Sigmoid colon (tissue), 7 donors: Measurements from ENCODE around the gene VDR. TPM values are rescaled to one million over a fixed set of nuclear protein-coding genes. Genes with fewer than 3 reads are reported as not detected.

Experiments used
- DNase-seq: peaks from one replicate; pipeline ENCODE4 v3.0.0-alpha.2; 2019
- H3K27ac ChIP-seq, 4 donors: fragments of 200-600 bp; sonication (generic); one replicate each; pipeline ENCODE4 v1.5.1; 2016 to 2019; ENCODE audit warnings: mild to moderate bottlenecking in 1 of 4
- H3K27me3 ChIP-seq, 3 donors: fragments of 200-600 bp; sonication (generic); one replicate each; pipeline ENCODE4 v1.5.1; 2019; ENCODE audit warnings: mild to moderate bottlenecking in 1 of 3
- H3K36me3 ChIP-seq, 4 donors: fragments of 200-600 bp; sonication (generic); one replicate each; pipeline ENCODE4 v1.5.1; 2016 to 2019
- H3K4me1 ChIP-seq, 4 donors: fragments of 200-600 bp; sonication (generic); one replicate each; pipeline ENCODE4 v1.5.1; 2017 to 2019
- H3K4me3 ChIP-seq, 4 donors: fragments of 200-600 bp; sonication (generic); one replicate each; pipeline ENCODE4 v1.5.1; 2017 to 2019; ENCODE audit warnings: mild to moderate bottlenecking in 2 of 4, moderate library complexity in 1 of 4
- H3K9me3 ChIP-seq, 4 donors: fragments of 200-600 bp in 3 of 4; sonication (generic) in 3 of 4; one replicate each; pipeline versions ENCODE4 v1.5.1 to v1.6.1; 2013 to 2019
- CTCF ChIP-seq, 4 experiments: fragments of 450-650 bp in 3 of 4; fragments of 200-600 bp in 1 of 4; IDR thresholded peaks; one replicate each; pipeline ENCODE4 v1.5.1; 2016 to 2019; ENCODE audit warnings: antibody characterized with exemption in 4 of 4, mild to moderate bottlenecking in 3 of 4, moderate library complexity in 2 of 4
- EP300 ChIP-seq, 4 donors: sonication (generic); formaldehyde crosslinking; IDR thresholded peaks; one replicate each; pipeline ENCODE4 v1.6.1; 2017; ENCODE audit warnings: antibody characterized with exemption in 4 of 4
- POLR2A ChIP-seq, 2 donors: fragments of 450-650 bp; IDR thresholded peaks; one replicate each; pipeline ENCODE4 v1.6.1; 2016; ENCODE audit warnings: antibody characterized with exemption in 2 of 2, mild to moderate bottlenecking in 2 of 2, moderate library complexity in 2 of 2
- POLR2AphosphoS5 ChIP-seq, 4 donors: sonication (generic); formaldehyde crosslinking; IDR thresholded peaks; one replicate each; pipeline ENCODE4 v1.6.1; 2017; ENCODE audit warnings: antibody characterized with exemption in 4 of 4
- WGBS, 2 donors: extraction: QIAGEN DNeasy Blood & Tissue Kit; methylation state at CpG; one replicate each; pipeline ENCODE4 v1.1.7; 2013; 5-methylcytosine and 5-hydroxymethylcytosine counted together
- intact Hi-C: fragments of 100-400 bp; cut with DNase I; formaldehyde crosslinking; loops from one replicate; pipeline ENCODE4 v1.15.1; 2023
- polyA plus RNA-seq, 3 donors: library from polyadenylated mRNA; stranded (reverse); fragments of 200-250 nt; gene quantifications; one replicate each; pipeline ENCODE4 v1.2.3, GENCODE V29; 2013
- total RNA-seq, 4 donors: library from RNA; depleted of rRNA; stranded (reverse); fragments of >200 nt; gene quantifications; one replicate each; pipeline ENCODE4 v1.1.0, GENCODE V29; 2016
- donor health status: healthy with polysubstance abuse.
- donor health status: Bipolar disorder and iron deficiency.
- donor health status: healthy.

VDR gene
- total and polyA plus RNA-seq, 7 donors: 0.71 to 69.1 (median 2.5) TPM

GRCh38 chr12:47793015-47793681, 111.6 kb downstream of the VDR start:
- H3K36me3 ChIP-seq: peaks cover 60 to 100% (median 93%) of the 10 kb centered on the region in 4 donors
- H3K27ac ChIP-seq: peak overlapping the region in 1 of 4 donors; percentile 19
- no peak for DNase-seq
- 93 to 94% methylated on average over 15 of the region's 15 CpGs for WGBS, 2 donors
- H3K9me3 ChIP-seq: no peaks in the 10 kb centered on the region
- intact Hi-C loops: no loop called here
- no peaks in the 10 kb centered on the region for H3K27me3 ChIP-seq
- TF ChIP-seq CTCF (IDR thresholded peaks at IDR 0.05) (no peak), EP300 (IDR thresholded peaks at IDR 0.05) (no peak)
- peaks cover 0 to 7% (median 3%) of the 10 kb centered on the region in 4 donors for H3K4me1 ChIP-seq
- H3K4me3 ChIP-seq: no peak overlapping the region

- Histone ChIP-seq H3K4me1 (peaks cover 0 to 3% (median 0%) of the 10 kb centered on the region in 4 donors), H3K36me3 (peaks cover 73 to 100% (median 94%) of the 10 kb centered on the region in 4 donors), H3K27ac (peak overlapping the region in 1 of 4 donors; percentile 0), H3K4me3 (no peak overlapping the region), H3K27me3 (no peaks in the 10 kb centered on the region), H3K9me3 (no peaks in the 10 kb centered on the region)
- intact Hi-C loops: no loop called here
- 92 to 96% methylated on average over 16 of the region's 16 CpGs for WGBS, 2 donors
- DNase-seq: no peak
- no peak for TF ChIP-seq EP300 (IDR thresholded peaks at IDR 0.05)
- no peak for TF ChIP-seq POLR2AphosphoS5 (IDR thresholded peaks at IDR 0.05)
- no peak for TF ChIP-seq CTCF (IDR thresholded peaks at IDR 0.05)
- TF ChIP-seq POLR2A (IDR thresholded peaks at IDR 0.05): no peak
Observed at GRCh38 chr12:47791874-47792273, 112.9 kb downstream of the VDR start.

Other genes starting within 250 kb of the VDR start
- 10 to 100 TPM; 21.0 to 29.3 (median 25.6) TPM for gene RPAP3, start 199.0 kb downstream of the VDR start, total RNA-seq
- 10 to 100 TPM in 2 of 3 donors, 1 to 10 TPM in 1; 6.7 to 14.5 (median 10.2) TPM for gene RPAP3, start 199.0 kb downstream of the VDR start, polyA plus RNA-seq
- 1 to 10 TPM in 1 of 4 donors, under 1 TPM in 2, not detected in 1; 0.36 to 1.6 (median 0.49) TPM for gene ENDOU, start 179.5 kb downstream of the VDR start, total RNA-seq
- under 1 TPM in 1 of 3 donors, not detected in 2; 0.25 TPM for gene ENDOU, start 179.5 kb downstream of the VDR start, polyA plus RNA-seq
- 10 to 100 TPM; 13.8 to 36.8 (median 14.6) TPM for gene RAPGEF3, start 146.1 kb downstream of the VDR start, total RNA-seq
- gene RAPGEF3, start 146.1 kb downstream of the VDR start, polyA plus RNA-seq: 10 to 100 TPM in 1 of 3 donors, 1 to 10 TPM in 2; 3.9 to 16.2 (median 4.2) TPM
- 10 to 100 TPM; 30.3 to 46.6 (median 32.2) TPM for gene SLC48A1, start 131.8 kb downstream of the VDR start, total RNA-seq
- 10 to 100 TPM in 2 of 3 donors, 1 to 10 TPM in 1; 6.9 to 14.2 (median 12.0) TPM for gene SLC48A1, start 131.8 kb downstream of the VDR start, polyA plus RNA-seq
- gene HDAC7, start 85.1 kb downstream of the VDR start, total RNA-seq: 10 to 100 TPM; 45.3 to 79.2 (median 53.1) TPM
- gene HDAC7, start 85.1 kb downstream of the VDR start, polyA plus RNA-seq: 10 to 100 TPM in 2 of 3 donors, 1 to 10 TPM in 1; 6.5 to 44.8 (median 16.8) TPM
- gene TMEM106C, start 58.6 kb upstream of the VDR start, total RNA-seq: 100 to 1,000 TPM in 2 of 4 donors, 10 to 100 TPM in 2; 46.2 to 122 (median 92.2) TPM
- 100 to 1,000 TPM; 145 to 199 (median 169) TPM for gene TMEM106C, start 58.6 kb upstream of the VDR start, polyA plus RNA-seq
- not detected for gene COL2A1, start 99.5 kb upstream of the VDR start, total RNA-seq
- gene COL2A1, start 99.5 kb upstream of the VDR start, polyA plus RNA-seq: under 1 TPM in 2 of 3 donors, not detected in 1; 0.17 to 0.60 TPM
- gene SENP1, start 201.1 kb upstream of the VDR start, total RNA-seq: 10 to 100 TPM; 16.9 to 26.0 (median 24.3) TPM
- gene SENP1, start 201.1 kb upstream of the VDR start, polyA plus RNA-seq: 1 to 10 TPM; 4.2 to 5.9 (median 4.4) TPM
- 10 to 100 TPM; 59.2 to 70.6 (median 67.3) TPM for gene PFKM, start 214.4 kb upstream of the VDR start, total RNA-seq
- gene PFKM, start 214.4 kb upstream of the VDR start, polyA plus RNA-seq: 10 to 100 TPM; 15.6 to 31.1 (median 17.8) TPM